Limb (tissue), 2 donors: ENCODE measurements around the gene MRS2.

Experiments
- DNase-seq, 2 donors: peaks; one replicate each; pipeline ENCODE4 v3.0.0-alpha.2; 2016; ENCODE audit errors: extremely low spot score in 2 of 2

Gene MRS2

DNA sequence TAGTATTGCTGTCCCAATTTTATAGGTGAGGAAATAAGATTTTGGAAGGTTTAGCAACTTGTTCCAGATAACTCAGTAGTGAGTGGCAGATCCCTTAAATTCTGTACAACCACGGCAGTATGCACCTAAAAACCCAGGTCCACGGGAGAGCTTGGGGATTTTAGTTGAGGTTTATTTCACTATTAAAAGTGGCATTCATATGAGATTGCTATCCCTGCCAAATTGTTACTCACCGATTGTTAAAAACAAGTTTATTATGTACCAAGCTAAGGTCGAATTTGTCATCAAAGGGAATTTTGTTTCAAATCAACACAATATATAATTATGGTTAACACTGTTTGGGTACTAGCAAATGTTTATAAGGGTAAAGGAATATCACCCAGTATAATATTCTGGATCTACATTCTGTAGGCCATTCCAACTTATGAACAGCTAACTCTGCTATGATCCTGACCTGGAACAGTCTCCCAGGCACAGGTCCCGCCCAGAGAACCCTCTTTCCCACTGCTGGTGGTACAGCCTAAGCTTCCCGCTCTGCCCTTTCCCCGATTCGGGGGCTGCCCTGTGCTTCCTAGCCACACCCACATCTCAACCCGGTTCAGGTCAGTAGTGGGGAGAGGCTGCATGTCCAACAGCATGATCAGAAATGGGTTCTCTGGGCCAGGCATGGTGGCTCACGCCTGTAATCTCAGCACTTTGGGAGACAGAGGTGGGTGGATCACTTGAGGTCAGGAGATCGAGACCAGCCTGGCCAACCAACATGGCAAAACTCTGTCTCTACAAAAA, 61.7 kb downstream of the MRS2 start:
- DNase-seq: no peak

DNA sequence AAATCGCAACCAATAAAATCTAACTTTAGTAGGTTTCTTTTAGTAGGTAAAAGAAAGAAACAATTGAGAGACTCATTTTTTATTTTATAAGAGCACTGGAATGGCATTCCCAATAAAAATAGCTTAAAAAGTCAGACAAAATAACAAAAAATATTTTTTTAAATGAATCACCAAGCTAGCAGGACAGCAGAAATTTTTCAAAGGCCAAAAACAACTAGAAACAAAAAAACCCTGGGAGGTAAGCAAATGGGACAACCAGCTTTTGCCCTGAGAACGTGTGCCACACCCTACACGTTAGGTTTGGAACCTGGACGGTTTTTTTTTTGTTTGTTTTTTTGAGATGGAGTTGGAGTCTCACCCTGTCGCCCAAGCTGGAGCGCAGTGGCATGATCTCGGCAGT, 67.1 kb downstream of the MRS2 start:
- no peak for DNase-seq

DNA sequence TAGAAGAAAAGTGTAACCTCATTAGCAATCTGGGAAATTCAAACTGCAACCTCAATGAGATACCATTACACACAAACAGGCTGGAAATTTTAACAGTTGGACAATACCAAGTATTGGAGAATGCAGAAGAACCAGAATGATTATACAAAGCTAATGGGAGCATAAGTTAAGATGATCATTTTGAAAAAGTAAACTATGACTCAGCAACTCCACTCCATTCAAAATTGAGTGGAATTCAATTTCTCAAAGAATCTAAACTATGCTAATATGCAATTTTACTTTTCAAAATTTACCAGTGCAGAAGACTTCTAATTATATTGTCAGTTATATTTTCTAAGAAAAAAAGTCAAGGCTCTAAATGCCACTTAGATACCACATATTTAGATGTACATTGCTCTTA, 69.4 kb downstream of the MRS2 start:
- no peak for DNase-seq
